Omental fat pad (tissue), 4 donors: ENCODE results near the gene TMEM117. TPM values are rescaled to one million over a fixed set of nuclear protein-coding genes. Genes with fewer than 3 reads are reported as not detected.

Experiments
- ATAC-seq: fragments of 150-250 bp; one replicate; pipeline ENCODE4 v1.9.1; 2016; ENCODE audit warnings: mild to moderate bottlenecking, moderate library complexity; ENCODE audit not compliant: low FRiP score
- DNase-seq: peaks from one replicate; pipeline ENCODE4 v3.0.0-alpha.2; 2019; ENCODE audit warnings: low spot score
- total RNA-seq, 4 donors: library from RNA; depleted of rRNA; stranded (reverse); fragments of >200 nt; gene quantifications; one replicate each; pipeline ENCODE4 v1.1.0, GENCODE V29; 2016
- TF ChIP-seq, protein P1 (sequence below), 3 donors: fragments of 450-650 bp; IDR thresholded peaks; one replicate each; pipeline ENCODE4 v1.5.1; 2016 to 2017; ENCODE audit warnings: antibody characterized with exemption in 3 of 3, mild to moderate bottlenecking in 3 of 3, moderate library complexity in 2 of 3

Gene TMEM117
- total RNA-seq, 4 donors from 2014 or later, result 7.5 to 13.1 (median 8.2) TPM

DNA sequence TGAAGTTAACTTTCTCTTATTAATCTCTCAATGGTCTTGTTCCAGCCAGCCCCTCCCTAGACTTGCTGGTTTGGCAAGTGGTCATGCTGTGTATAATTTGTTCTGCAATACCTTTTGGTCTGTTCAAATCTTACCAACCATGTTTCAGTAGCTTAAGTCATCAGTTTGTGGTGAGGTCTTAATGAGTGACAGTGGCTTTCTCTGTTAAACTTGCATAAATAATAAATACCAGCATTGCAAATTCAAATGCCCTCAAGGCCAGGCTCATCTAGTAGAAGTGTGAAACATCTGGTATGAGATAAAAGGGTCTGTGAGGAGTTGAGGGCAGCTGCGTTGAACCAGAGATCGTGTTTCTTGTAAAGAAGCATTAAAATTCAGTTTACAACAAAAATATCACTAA lies 319.5 kb downstream of the TMEM117 start:
- DNase-seq, result no peak
- no peak for ATAC-seq
- TF ChIP-seq, protein P1, sequence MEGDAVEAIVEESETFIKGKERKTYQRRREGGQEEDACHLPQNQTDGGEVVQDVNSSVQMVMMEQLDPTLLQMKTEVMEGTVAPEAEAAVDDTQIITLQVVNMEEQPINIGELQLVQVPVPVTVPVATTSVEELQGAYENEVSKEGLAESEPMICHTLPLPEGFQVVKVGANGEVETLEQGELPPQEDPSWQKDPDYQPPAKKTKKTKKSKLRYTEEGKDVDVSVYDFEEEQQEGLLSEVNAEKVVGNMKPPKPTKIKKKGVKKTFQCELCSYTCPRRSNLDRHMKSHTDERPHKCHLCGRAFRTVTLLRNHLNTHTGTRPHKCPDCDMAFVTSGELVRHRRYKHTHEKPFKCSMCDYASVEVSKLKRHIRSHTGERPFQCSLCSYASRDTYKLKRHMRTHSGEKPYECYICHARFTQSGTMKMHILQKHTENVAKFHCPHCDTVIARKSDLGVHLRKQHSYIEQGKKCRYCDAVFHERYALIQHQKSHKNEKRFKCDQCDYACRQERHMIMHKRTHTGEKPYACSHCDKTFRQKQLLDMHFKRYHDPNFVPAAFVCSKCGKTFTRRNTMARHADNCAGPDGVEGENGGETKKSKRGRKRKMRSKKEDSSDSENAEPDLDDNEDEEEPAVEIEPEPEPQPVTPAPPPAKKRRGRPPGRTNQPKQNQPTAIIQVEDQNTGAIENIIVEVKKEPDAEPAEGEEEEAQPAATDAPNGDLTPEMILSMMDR (IDR thresholded peaks at IDR 0.05), result no peak

GRCh38 chr12:44157359-44157758 lies 321.5 kb downstream of the TMEM117 start:
- TF ChIP-seq, protein P1 (IDR thresholded peaks at IDR 0.05), result no peak
- ATAC-seq, result no peak
- DNase-seq, result no peak

DNA sequence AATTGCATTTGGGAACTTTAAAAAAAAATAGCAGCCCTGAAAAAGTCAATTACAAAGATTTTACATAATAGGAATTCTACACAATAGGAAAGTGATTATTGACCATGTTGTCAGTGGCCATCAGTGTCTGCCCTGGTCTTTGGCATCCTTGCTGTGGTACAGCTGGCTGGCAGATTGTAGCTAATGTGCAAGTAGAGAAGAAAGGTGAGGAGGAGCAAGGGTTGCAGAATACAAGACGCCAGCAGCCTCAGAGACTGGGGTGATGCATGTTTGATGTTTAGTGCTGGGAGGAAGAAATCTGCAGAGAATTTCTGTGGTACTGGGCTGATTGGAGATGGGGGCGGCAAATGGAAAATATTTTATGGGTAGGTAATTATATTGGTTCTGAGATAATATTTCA lies 322.9 kb downstream of the TMEM117 start:
- no peak for ATAC-seq
- TF ChIP-seq, protein P1 (IDR thresholded peaks at IDR 0.05), result no peak
- no peak for DNase-seq

DNA sequence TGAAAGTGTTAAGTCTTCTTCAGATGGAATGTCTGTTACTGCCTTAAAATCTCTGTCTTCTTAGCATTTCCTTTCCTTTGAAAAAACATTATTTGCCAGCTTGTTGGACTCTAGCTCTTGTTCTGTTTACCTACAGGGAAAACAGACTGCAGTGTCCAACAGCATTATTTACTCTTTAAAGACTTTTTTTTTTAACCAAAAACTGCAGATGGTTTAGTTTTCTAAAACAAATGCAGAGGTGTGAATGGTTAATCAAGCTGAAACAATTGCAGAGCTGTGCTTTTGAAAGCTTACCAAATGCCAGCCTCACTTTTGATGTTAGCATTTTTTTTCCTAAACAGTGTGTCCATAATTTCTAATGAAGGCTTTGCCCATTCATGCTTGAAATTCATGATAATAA lies 323.3 kb downstream of the TMEM117 start:
- TF ChIP-seq, protein P1 (IDR thresholded peaks at IDR 0.05), result no peak
- no peak for DNase-seq
- ATAC-seq, result no peak

DNA sequence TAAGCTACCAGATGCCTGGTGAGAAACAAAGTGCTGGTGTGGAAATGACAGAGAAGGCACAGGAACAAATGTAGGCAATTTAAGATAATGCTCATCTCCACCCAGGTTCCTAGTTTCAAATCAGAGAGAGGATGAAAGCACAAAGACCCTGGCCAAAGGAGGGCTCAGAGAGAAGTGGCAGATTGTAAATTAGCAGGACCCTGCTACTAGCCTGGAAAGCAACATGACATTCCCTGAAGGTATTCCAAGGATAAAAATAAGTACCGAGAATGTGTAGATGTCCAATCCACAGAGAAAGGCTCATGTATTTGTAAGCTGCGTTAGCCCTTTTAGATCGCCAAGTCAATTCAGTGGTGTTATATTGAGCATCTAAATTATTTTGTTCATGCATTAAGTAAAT lies 324.0 kb downstream of the TMEM117 start:
- DNase-seq, result no peak
- TF ChIP-seq, protein P1 (IDR thresholded peaks at IDR 0.05), result no peak
- ATAC-seq, result no peak

- DNase-seq (no peak), ATAC-seq (no peak)
- TF ChIP-seq, protein P1 (IDR thresholded peaks at IDR 0.05), result no peak
Observed at GRCh38 chr12:44162961-44163360, 327.1 kb downstream of the TMEM117 start.

DNA sequence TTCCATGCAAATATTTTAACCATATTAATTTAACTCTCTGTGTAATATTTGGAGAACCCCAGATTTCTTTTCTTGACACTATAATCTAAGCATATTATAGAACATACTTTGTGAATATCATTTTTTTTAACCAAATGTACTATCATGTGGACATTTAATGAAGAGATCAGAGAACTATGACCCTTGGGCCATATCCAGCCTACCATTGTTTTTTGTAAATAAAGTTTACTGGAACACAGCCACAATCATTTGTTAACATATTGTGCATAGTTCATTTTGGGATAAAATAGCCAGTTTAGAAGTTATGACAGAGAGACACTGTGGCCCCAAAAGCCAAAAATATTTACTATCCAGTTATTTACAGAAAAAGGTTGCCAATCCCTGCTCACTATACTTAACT lies 338.2 kb downstream of the TMEM117 start:
- TF ChIP-seq, protein P1 (IDR thresholded peaks at IDR 0.05), result no peak
- ATAC-seq (no peak), DNase-seq (no peak)
